ENCODE data around the gene ERG.

Gene ERG

DNA sequence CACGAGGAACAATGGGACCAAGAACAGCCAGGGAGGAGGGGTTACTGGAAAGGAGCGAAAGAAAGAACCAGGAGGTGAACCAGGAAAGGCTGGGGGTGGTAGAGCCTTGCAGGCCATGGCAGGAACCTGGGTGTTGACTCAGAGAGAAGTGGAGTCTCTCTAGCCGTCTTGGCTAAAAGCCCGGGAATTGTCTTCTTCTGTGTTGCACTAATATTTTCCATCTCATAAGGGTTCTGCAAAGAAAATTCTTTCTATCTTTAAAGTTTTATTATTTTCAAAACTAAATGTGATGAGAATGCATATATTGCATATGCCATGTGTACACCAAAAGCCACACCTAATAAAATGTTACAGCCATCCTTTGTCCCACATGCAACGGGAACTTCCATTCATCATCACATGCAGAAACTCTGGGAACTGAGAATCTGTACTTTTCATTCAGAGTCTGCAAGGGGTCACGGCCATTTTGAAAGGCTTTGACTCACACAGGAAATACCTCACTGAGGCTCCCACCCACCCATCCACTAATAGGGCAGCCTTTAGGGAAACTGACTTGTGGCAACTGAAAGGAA, 38.0 kb downstream of the ERG start:
- H3K27me3 ChIP-seq (ENCODE audit: control insufficient read depth, insufficient read depth, low read length): no peaks in the 10 kb centered on the region
- WGBS (ENCODE audit: insufficient coverage, insufficient read length): no CpG with 5 or more reads among the region's 6 CpGs
- no peaks in the 10 kb centered on the region for H3K9me3 ChIP-seq (ENCODE audit: control insufficient read depth, insufficient read depth, low read length)
- H3K4me3 ChIP-seq (ENCODE audit: low read length): no peak overlapping the region
- no peak for DNase-seq (ENCODE audit: low read depth, low spot score)
- H3K4me1 ChIP-seq (ENCODE audit: control insufficient read depth, insufficient read depth, low read length): no peaks in the 10 kb centered on the region
- no peaks in the 10 kb centered on the region for H3K36me3 ChIP-seq (ENCODE audit: control insufficient read depth, insufficient read depth, low read length)
- H3K27ac ChIP-seq (ENCODE audit: low read length): no peak overlapping the region

DNA sequence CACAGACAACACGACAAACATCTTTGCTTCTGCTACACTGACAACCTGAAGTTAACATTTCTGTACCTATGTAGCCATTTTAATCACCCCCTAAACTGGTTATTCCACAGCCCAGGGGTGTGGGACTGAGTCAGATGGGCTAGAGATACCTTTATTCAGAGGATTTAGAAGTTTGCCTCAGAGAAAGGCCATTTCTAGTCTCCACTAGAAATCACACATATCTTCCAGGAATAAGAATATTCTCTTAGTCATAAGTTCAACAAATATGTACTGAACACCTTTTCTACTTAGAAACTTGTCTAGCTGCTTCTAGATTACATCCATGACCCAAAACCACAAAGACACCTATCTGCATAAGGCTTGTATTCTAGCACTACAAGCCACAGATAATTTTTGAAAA, 38.8 kb downstream of the ERG start:
- no peaks in the 10 kb centered on the region for H3K36me3 ChIP-seq (ENCODE audit: control insufficient read depth, insufficient read depth, low read length)
- no peaks in the 10 kb centered on the region for H3K27me3 ChIP-seq (ENCODE audit: control insufficient read depth, insufficient read depth, low read length)
- H3K9me3 ChIP-seq (ENCODE audit: control insufficient read depth, insufficient read depth, low read length): no peaks in the 10 kb centered on the region
- no peak overlapping the region for H3K27ac ChIP-seq (ENCODE audit: low read length)
- no peaks in the 10 kb centered on the region for H3K4me1 ChIP-seq (ENCODE audit: control insufficient read depth, insufficient read depth, low read length)
- H3K4me3 ChIP-seq (ENCODE audit: low read length): no peak overlapping the region
- WGBS (ENCODE audit: insufficient coverage, insufficient read length): no CpG with 5 or more reads among the region's 1 CpG
- DNase-seq (ENCODE audit: low read depth, low spot score): no peak

DNA sequence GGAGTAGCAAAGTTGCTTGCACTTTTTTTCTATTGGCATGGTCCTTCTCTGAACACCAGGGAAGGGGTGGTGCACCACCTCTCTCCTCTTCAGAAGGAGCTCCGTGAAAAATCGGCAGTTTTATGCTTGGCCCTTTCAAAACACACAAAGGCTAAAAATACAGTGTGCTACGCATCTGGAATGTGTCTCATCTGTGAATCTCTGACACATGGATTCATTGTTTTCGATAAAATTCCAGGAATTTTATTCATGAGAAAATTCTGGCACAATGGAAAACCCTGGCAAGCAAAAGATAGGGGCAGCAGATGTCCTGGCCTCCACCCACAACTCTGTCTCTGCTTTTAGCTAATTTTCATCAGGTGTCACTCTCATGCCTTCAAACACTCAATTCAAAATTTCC, 42.9 kb downstream of the ERG start:
- no peak for DNase-seq (ENCODE audit: low read depth, low spot score)
- no peak overlapping the region for H3K27ac ChIP-seq (ENCODE audit: low read length)
- no peaks in the 10 kb centered on the region for H3K36me3 ChIP-seq (ENCODE audit: control insufficient read depth, insufficient read depth, low read length)
- H3K9me3 ChIP-seq (ENCODE audit: control insufficient read depth, insufficient read depth, low read length): no peaks in the 10 kb centered on the region
- WGBS (ENCODE audit: insufficient coverage, insufficient read length): no CpG with 5 or more reads among the region's 4 CpGs
- no peaks in the 10 kb centered on the region for H3K27me3 ChIP-seq (ENCODE audit: control insufficient read depth, insufficient read depth, low read length)
- no peaks in the 10 kb centered on the region for H3K4me1 ChIP-seq (ENCODE audit: control insufficient read depth, insufficient read depth, low read length)
- H3K4me3 ChIP-seq (ENCODE audit: low read length): no peak overlapping the region

DNA sequence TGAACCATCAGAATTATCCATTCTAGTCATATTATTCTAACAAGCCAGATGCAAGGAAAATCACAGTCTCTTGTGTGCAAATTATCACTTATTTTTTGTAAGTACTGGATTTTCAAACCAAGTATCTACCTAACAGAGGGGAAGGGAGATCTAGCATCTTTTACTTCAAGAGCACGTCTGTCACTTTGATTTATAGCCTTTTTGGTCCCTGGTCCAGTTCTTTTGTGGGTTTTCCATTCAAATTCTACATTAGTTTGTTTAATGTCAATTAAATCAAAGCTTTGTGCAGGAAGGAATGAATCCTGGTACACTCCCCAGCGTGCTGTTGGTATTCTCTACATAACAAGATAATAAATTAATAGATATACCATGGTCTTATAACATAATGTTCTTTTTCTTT, 43.6 kb downstream of the ERG start:
- H3K9me3 ChIP-seq (ENCODE audit: control insufficient read depth, insufficient read depth, low read length): no peaks in the 10 kb centered on the region
- no peaks in the 10 kb centered on the region for H3K4me1 ChIP-seq (ENCODE audit: control insufficient read depth, insufficient read depth, low read length)
- no peak for DNase-seq (ENCODE audit: low read depth, low spot score)
- H3K27me3 ChIP-seq (ENCODE audit: control insufficient read depth, insufficient read depth, low read length): no peaks in the 10 kb centered on the region
- WGBS (ENCODE audit: insufficient coverage, insufficient read length): no CpG with 5 or more reads among the region's 2 CpGs
- no peaks in the 10 kb centered on the region for H3K36me3 ChIP-seq (ENCODE audit: control insufficient read depth, insufficient read depth, low read length)
- no peak overlapping the region for H3K27ac ChIP-seq (ENCODE audit: low read length)
- no peak overlapping the region for H3K4me3 ChIP-seq (ENCODE audit: low read length)

DNA sequence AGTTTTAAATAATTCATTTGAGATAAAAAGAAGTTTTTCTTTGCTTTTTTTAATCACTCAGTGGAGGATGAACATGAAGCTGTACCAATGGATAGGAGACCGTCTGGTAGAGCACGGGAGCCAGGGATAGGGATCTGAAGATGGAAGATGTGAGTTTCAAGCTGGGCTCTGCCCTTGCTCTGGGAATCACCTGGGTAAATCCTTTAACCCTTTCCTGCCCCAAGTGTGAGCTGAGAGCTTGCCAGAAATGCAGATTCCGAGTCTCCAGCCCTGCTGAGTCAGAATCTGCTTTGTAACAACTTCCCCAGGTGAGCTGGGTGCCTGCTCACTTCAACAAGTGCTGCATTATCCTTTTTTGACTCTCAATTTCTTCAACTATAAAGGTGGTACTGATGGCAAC, 44.1 kb downstream of the ERG start:
- no peak overlapping the region for H3K4me3 ChIP-seq (ENCODE audit: low read length)
- H3K36me3 ChIP-seq (ENCODE audit: control insufficient read depth, insufficient read depth, low read length): no peaks in the 10 kb centered on the region
- H3K27me3 ChIP-seq (ENCODE audit: control insufficient read depth, insufficient read depth, low read length): no peaks in the 10 kb centered on the region
- no peaks in the 10 kb centered on the region for H3K4me1 ChIP-seq (ENCODE audit: control insufficient read depth, insufficient read depth, low read length)
- DNase-seq (ENCODE audit: low read depth, low spot score): no peak
- WGBS (ENCODE audit: insufficient coverage, insufficient read length): no CpG with 5 or more reads among the region's 3 CpGs
- H3K27ac ChIP-seq (ENCODE audit: low read length): no peak overlapping the region
- no peaks in the 10 kb centered on the region for H3K9me3 ChIP-seq (ENCODE audit: control insufficient read depth, insufficient read depth, low read length)

DNA sequence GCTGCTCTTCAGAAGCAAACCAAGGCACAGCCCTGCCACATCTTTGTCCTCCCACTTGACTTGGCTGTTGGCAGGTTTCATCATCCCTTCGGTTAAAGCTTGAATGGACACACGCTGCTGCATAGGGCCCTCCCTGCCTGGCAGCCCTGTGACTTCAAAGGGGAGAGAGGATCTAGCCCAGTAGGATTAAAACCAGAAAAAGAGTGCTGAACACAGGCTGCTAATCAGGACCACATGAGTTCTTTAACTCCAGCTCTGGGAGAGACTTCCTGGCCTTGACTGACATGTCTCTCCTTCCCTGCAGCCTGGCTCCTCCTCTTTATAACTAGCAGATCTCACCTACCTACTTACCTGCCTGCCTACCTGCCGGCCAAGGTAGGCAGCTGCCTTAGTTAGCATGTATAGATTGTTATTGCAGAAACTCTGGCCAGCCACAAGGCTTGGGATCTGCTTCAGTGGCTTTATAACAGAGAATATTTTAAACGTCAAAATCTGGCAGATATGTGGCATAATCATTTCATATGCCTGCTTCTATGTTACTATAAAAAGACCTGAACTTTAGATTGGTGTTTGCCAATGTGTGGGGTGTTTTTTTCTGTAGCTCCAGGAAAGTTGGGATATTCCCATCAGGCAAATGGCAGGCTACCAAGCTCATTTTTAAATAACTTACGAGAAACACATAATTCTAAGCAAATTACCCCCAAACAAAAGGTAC, 49.4 kb downstream of the ERG start:
- Histone ChIP-seq H3K27me3 (ENCODE audit: control insufficient read depth, insufficient read depth, low read length) (peaks cover 9% of the 10 kb centered on the region; the same call in 1 of the 2 replicates), H3K9me3 (ENCODE audit: control insufficient read depth, insufficient read depth, low read length) (no peaks in the 10 kb centered on the region), H3K4me1 (ENCODE audit: control insufficient read depth, insufficient read depth, low read length) (no peaks in the 10 kb centered on the region), H3K27ac (ENCODE audit: low read length) (no peak overlapping the region), H3K4me3 (ENCODE audit: low read length) (no peak overlapping the region), H3K36me3 (ENCODE audit: control insufficient read depth, insufficient read depth, low read length) (no peaks in the 10 kb centered on the region)
- peak; percentile 18 for DNase-seq (ENCODE audit: low read depth, low spot score)
- no CpG with 5 or more reads among the region's 5 CpGs for WGBS (ENCODE audit: insufficient coverage, insufficient read length)

DNA sequence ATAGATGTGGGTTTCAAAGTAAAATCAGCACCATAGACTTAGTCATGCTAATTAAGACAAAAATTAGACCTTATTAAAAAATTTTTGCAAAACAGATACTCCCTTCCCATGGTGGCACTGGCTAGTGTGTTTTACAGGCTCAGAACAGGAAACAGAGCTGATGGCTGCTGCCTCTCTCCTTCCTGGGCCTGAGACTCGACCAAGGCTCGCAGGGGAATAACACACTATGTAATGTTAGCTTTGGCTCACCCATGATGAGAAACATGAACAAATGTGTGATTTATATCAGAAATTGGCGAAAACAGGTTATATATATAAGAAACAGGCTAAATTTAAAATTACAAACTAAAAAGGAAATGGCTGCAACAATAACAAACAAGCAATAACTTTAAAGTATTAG, 50.7 kb downstream of the ERG start:
- Histone ChIP-seq H3K27me3 (ENCODE audit: control insufficient read depth, insufficient read depth, low read length) (peaks cover 9% of the 10 kb centered on the region; the same call in 1 of the 2 replicates), H3K9me3 (ENCODE audit: control insufficient read depth, insufficient read depth, low read length) (no peaks in the 10 kb centered on the region), H3K4me3 (ENCODE audit: low read length) (no peak overlapping the region), H3K27ac (ENCODE audit: low read length) (no peak overlapping the region), H3K4me1 (ENCODE audit: control insufficient read depth, insufficient read depth, low read length) (no peaks in the 10 kb centered on the region), H3K36me3 (ENCODE audit: control insufficient read depth, insufficient read depth, low read length) (no peaks in the 10 kb centered on the region)
- DNase-seq (ENCODE audit: low read depth, low spot score): no peak
- WGBS (ENCODE audit: insufficient coverage, insufficient read length): no CpG with 5 or more reads among the region's 3 CpGs

DNA sequence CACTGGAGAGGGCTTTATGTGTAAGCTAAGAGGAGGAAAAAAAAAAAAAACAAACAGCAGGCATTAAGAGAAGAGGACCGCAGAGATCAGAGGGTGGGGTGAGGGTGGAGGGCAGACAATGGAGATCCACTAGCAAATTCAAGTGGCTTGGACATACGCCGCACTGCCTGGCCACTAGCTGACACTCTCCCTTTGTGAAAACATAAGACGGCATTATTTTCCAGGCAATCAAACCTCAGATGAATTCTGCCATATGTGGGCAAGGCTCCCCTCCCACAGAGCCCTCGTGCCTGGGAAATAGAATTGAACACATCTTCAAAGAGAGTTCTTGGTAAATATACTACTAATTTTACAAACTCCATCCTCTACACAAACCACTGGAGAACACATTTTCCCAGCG, 53.6 kb downstream of the ERG start:
- Histone ChIP-seq H3K9me3 (ENCODE audit: control insufficient read depth, insufficient read depth, low read length) (no peaks in the 10 kb centered on the region), H3K36me3 (ENCODE audit: control insufficient read depth, insufficient read depth, low read length) (no peaks in the 10 kb centered on the region), H3K4me1 (ENCODE audit: control insufficient read depth, insufficient read depth, low read length) (no peaks in the 10 kb centered on the region), H3K27ac (ENCODE audit: low read length) (no peak overlapping the region), H3K4me3 (ENCODE audit: low read length) (no peak overlapping the region), H3K27me3 (ENCODE audit: control insufficient read depth, insufficient read depth, low read length) (peaks cover 9% of the 10 kb centered on the region; the same call in 1 of the 2 replicates)
- DNase-seq (ENCODE audit: low read depth, low spot score): no peak
- no CpG with 5 or more reads among the region's 6 CpGs for WGBS (ENCODE audit: insufficient coverage, insufficient read length)

DNA sequence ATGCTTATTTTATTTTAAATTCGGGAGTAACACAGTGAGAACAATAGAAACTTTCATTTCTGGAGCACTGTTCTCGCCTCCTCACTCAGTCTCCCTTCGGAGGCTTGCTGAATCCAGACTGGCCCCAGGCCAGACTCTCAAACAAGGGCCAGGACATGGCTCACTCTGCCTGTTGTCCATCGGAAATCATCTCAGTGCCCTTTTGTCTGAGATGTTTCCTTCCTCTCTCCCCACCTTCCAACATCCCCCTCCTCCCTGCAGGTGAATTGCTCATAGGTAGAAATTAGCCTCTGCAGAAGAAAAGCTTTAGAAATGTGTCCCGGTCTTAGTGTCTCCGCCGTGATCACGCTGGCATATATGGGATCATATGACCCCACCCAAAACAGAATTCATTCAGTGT, 55.2 kb downstream of the ERG start:
- Histone ChIP-seq H3K4me1 (ENCODE audit: control insufficient read depth, insufficient read depth, low read length) (no peaks in the 10 kb centered on the region), H3K27me3 (ENCODE audit: control insufficient read depth, insufficient read depth, low read length) (peaks cover 9% of the 10 kb centered on the region; the same call in 1 of the 2 replicates), H3K27ac (ENCODE audit: low read length) (no peak overlapping the region), H3K36me3 (ENCODE audit: control insufficient read depth, insufficient read depth, low read length) (no peaks in the 10 kb centered on the region), H3K9me3 (ENCODE audit: control insufficient read depth, insufficient read depth, low read length) (no peaks in the 10 kb centered on the region), H3K4me3 (ENCODE audit: low read length) (no peak overlapping the region)
- no peak for DNase-seq (ENCODE audit: low read depth, low spot score)
- no CpG with 5 or more reads among the region's 8 CpGs for WGBS (ENCODE audit: insufficient coverage, insufficient read length)

DNA sequence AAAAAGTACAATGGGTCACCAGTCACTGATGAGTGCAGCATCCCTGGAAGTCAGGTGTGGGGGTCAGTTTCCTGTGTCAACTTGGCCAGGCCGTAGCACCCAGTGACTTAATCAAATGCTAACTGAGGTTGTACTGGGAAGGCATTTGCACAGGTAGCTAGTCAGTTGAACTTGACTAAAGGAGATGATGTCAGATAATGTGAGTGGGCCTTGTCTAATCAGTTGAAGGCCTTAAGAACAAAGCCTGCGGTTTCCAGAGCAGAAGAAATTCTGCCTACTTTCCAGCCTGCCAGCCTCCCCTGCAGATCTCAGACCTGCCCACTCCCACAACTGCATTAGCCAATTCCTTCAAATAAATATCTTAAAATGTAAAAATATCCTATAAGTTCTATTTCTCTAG, 57.1 kb downstream of the ERG start:
- Histone ChIP-seq H3K4me3 (ENCODE audit: low read length) (no peak overlapping the region), H3K9me3 (ENCODE audit: control insufficient read depth, insufficient read depth, low read length) (no peaks in the 10 kb centered on the region), H3K36me3 (ENCODE audit: control insufficient read depth, insufficient read depth, low read length) (no peaks in the 10 kb centered on the region), H3K27ac (ENCODE audit: low read length) (no peak overlapping the region), H3K4me1 (ENCODE audit: control insufficient read depth, insufficient read depth, low read length) (no peaks in the 10 kb centered on the region), H3K27me3 (ENCODE audit: control insufficient read depth, insufficient read depth, low read length) (no peaks in the 10 kb centered on the region)
- no CpG with 5 or more reads among the region's 2 CpGs for WGBS (ENCODE audit: insufficient coverage, insufficient read length)
- no peak for DNase-seq (ENCODE audit: low read depth, low spot score)

DNA sequence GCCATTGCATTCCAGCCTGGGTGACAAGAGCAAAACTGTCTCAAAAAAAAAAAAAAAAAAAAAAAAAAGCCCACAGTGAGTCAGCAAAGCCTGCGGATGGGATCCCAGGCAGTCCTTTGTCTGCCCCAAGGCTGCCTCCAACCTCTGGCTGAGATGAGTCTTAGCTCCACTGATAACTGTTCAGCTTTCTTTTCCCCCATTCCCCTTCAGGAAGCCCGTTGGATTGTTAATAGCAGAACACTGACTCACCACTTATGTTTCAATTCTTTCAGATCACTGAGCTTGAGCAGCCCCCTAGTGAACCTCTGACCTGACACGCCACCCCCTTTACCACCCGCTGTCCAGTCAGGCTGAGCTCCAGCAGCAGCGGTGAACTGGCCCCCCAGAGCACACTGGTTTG, 57.5 kb downstream of the ERG start:
- no peaks in the 10 kb centered on the region for H3K36me3 ChIP-seq (ENCODE audit: control insufficient read depth, insufficient read depth, low read length)
- no peaks in the 10 kb centered on the region for H3K9me3 ChIP-seq (ENCODE audit: control insufficient read depth, insufficient read depth, low read length)
- no peak for DNase-seq (ENCODE audit: low read depth, low spot score)
- H3K4me1 ChIP-seq (ENCODE audit: control insufficient read depth, insufficient read depth, low read length): no peaks in the 10 kb centered on the region
- no peak overlapping the region for H3K27ac ChIP-seq (ENCODE audit: low read length)
- WGBS (ENCODE audit: insufficient coverage, insufficient read length): no CpG with 5 or more reads among the region's 5 CpGs
- no peak overlapping the region for H3K4me3 ChIP-seq (ENCODE audit: low read length)
- H3K27me3 ChIP-seq (ENCODE audit: control insufficient read depth, insufficient read depth, low read length): no peaks in the 10 kb centered on the region

Measured in iPS DF 6.9 (cell line).